Testis (tissue), 2 donors: Measurements from ENCODE around the gene MRPL30.

Experiments used
- POLR2A ChIP-seq: fragments of 450-650 bp; IDR thresholded peaks from one replicate; pipeline ENCODE4 v1.6.1; 2017; ENCODE audit warnings: antibody characterized with exemption, mild to moderate bottlenecking, moderate library complexity
- TF ChIP-seq, protein P1 (sequence below), 3 experiments: fragments of 450-650 bp in 2 of 3; fragments of 200-600 bp in 1 of 3; sonication (generic) in 1 of 3; IDR thresholded peaks; one replicate each; pipeline ENCODE4 v1.5.1; 2016 to 2019; ENCODE audit warnings: antibody characterized with exemption in 3 of 3, mild to moderate bottlenecking in 2 of 3, moderate library complexity in 1 of 3

DNA sequence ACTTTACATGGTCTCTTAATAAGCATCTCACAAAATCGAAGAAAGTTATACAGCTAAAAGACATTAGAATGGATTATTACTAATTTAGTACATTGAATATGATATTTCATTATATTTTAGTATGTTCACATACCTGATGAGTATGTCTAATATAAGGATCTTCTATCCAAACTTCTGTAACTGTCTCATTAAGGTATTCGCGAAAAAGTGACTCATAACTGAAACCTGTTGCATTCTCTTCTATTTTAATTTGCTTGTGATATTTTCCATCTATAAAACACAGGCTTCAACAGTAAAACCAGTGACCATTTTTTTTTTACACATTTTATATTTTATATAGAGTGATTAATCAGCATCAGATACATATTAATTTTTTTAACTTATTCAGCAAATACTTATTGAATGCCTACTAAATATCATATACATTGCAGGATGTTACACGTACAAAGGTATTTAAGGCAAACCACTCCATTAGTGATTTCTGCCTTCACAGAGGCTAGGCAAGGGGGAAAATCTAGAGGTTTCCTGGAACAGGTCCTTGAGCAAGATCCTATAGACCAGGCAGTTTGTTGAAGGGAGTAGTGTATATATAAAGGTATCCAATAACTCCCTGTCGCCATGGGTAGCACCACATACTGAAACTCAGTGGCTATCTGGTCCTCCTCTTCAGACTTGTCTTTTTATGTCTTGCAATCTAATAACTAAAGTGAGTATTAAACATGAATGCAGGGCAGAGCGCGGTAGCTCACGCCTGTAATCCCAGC, 9.4 kb upstream of the MRPL30 start:
- TF ChIP-seq, protein P1, sequence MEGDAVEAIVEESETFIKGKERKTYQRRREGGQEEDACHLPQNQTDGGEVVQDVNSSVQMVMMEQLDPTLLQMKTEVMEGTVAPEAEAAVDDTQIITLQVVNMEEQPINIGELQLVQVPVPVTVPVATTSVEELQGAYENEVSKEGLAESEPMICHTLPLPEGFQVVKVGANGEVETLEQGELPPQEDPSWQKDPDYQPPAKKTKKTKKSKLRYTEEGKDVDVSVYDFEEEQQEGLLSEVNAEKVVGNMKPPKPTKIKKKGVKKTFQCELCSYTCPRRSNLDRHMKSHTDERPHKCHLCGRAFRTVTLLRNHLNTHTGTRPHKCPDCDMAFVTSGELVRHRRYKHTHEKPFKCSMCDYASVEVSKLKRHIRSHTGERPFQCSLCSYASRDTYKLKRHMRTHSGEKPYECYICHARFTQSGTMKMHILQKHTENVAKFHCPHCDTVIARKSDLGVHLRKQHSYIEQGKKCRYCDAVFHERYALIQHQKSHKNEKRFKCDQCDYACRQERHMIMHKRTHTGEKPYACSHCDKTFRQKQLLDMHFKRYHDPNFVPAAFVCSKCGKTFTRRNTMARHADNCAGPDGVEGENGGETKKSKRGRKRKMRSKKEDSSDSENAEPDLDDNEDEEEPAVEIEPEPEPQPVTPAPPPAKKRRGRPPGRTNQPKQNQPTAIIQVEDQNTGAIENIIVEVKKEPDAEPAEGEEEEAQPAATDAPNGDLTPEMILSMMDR (IDR thresholded peaks at IDR 0.05) = no peak
- no peak for TF ChIP-seq POLR2A
